Measurements from ENCODE around the gene GRIP2. TPM values are rescaled to one million over a fixed set of nuclear protein-coding genes. Genes with fewer than 3 reads are reported as not detected.

The GRIP2 gene
- 1.3 and 2.7 TPM in 2 replicates for total RNA-seq

DNA sequence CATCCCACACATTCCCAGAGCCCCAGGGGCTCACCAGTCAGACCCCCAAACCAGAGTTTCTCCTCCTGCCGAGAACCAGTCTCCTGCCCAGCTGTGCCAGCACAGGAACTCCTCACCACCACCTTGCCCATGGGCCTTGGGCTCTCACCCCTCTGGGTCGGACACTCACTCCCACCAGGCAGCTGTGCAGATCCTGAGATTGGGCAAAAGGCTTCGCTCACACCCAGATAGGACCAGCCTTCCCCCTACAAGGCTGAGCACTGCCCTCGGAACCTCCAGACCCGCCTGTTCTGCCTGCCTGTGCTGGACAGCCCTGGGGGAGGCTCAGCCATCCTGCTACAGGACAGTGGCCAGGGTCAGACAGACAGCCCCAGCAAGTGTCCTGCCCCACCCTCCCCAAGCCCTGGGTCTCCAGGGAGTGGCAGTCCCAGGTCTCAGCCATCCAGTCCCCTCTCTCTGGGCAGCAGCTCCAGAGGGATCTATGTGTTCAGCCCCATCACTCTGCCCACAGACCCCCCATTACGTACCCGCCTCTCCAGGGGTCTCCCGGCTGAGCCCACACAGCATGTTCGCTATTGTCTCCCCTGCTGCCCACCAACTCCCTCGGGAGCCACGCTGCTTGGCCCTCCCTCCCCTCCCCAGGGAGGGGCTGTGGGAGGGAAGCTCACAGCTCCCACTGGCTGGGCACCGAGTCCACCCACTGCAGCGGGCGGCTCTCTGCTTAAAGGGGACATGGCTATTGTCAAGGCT, at the start of gene GRIP2:
Gene GRIP2, minus strand, starts transcription at position 601 of the 750 bp plus-strand sequence. Its CDS starts 34 bp downstream, at position 567.

Small RNAs within 50 kb of the gene (small RNA-seq; reads per million reads assigned to genes)
- not detected for gene RNU6-905P

Other genes with a start within 250 kb of the GRIP2 start
- gene SLC6A6, start 137.7 kb downstream of the GRIP2 start, total RNA-seq = 56.0 and 77.6 TPM in 2 replicates
- gene CCDC174, start 111.4 kb upstream of the GRIP2 start, total RNA-seq = 15.5 and 16.2 TPM in 2 replicates
- gene C3orf20, start 134.8 kb upstream of the GRIP2 start, total RNA-seq = under 0.01 TPM in 1 of 2 replicates, not detected in the other